ENCODE results near the gene HAUS7.
A peak's percentile ranks its signal among the peaks of the same experiment; 100 is the strongest.

The HAUS7 gene

DNA sequence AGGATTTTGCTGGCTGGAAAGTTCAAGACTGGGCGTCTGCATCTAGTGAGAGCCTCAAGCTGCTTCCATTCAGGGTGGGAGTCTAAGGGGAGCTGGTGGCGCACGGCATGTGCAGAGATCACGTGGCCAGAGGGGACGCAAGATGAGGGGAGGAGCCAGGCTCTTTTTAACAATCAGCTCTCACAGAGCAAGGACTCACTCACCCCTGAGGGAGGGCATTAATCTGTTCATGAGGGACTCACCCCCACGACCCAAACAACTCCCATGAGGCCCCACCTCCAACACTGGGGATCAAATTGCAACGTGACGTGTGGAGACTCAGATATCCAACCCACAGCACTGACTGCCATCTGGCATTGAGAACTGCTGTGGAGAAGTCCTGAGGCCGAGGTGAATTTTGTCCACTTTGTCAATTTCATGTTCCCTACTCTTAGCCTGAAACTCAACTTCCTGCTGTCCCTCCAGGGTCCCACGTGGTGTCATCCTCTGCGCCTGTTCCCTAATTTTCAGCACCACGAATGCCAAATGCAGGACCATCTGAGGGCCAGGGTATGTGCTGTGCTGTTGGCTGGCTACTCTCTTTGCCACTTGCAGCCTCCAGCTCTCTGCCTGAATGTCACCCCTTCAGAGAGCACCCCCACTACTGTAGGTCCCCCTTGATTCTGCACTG, 53.5 kb downstream of the HAUS7 start:
- ChIA-PET CTCF (interaction anchor here (0.7 kb wide), 1 partner anchor 361 kb away, joined by 3 read pairs; no protein-coding TSS in a partner anchor), POLR2A (no interaction called here)
- TF ChIP-seq FOXM1 (IDR thresholded peaks at IDR 0.05; ENCODE audit: borderline replicate concordance) (no peak), L3MBTL2 (conservative IDR thresholded peaks at IDR 0.05) (0 out of 2 replicates have a peak, but pooled peaks have one; percentile 32)
- DNase-seq (ENCODE audit: extremely low spot score) = no peak

DNA sequence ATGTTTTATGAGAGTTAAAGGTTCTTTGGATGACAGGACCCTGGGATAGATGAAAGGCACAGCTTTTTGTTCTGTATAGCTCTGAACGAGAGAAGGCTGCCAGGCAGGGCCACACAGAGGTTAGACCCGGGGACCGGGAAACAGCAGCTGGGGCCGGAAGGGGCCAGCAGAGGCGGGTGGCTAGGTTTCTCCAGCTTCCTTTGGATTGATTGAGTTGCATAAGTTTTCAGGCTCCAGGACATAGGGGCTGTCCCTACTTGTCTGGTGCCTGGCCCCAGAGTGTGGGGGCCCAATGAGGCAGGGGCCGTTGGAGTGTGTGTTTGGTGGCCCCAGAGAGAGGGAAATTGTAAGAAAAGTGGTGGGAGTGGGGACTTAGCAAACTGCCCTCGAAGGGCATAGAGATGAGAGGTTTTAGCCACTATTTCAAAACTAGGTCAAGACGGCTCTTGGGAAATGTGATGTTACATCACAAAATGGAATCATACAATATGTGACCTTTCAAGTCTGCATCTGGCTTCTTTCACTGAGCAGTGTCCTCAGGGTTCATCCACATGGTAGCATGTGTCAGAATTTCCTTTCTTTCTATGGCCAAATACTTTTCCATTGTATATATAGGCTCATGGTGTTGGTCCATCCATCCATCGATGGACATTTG, 55.4 kb downstream of the HAUS7 start:
- no peak for DNase-seq (ENCODE audit: extremely low spot score)
- ChIA-PET POLR2A (no interaction called here), CTCF (interaction anchor here (0.7 to 0.9 kb wide), 2 partner anchors 19 to 46 kb away, joined by 3 read pairs; no protein-coding TSS in a partner anchor)
- TF ChIP-seq TARDBP (IDR thresholded peaks at IDR 0.05) (no peak), FOXM1 (IDR thresholded peaks at IDR 0.05; ENCODE audit: borderline replicate concordance) (no peak)

DNA sequence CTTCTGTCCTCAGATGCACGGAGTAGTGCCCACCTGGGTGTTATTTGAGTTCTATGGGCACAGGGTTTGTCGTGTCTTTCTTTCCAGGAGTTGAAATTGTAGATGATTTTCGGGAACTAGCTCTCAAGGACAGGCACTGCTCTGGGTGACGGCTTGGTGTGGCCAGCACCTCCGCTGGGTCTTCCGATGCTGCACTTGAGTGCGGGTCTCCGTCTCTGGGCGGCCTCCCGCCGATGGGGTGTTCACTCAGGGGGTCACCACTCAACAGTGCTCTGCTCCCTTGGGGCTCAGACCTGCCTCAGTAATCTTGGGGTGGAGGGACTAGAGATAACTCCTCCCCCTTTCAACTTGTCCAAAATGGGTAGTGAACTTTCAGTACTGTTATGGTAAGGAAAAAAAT, 56.6 kb downstream of the HAUS7 start:
- no peak for DNase-seq (ENCODE audit: extremely low spot score)
- TF ChIP-seq TARDBP (IDR thresholded peaks at IDR 0.05) (no peak), NFRKB (IDR thresholded peaks at IDR 0.05) (no peak), SUZ12 (IDR thresholded peaks at IDR 0.05) (no peak), ARNT (IDR thresholded peaks at IDR 0.05) (no peak), FOXK2 (IDR thresholded peaks at IDR 0.05) (no peak), ZNF384 (IDR thresholded peaks at IDR 0.05) (no peak), SP1 (IDR thresholded peaks at IDR 0.05) (no peak), CTBP1 (IDR thresholded peaks at IDR 0.05; ENCODE audit: borderline replicate concordance) (no peak), L3MBTL2 (conservative IDR thresholded peaks at IDR 0.05) (no peak)
- POLR2A ChIA-PET = no interaction called here
- CTCF ChIA-PET = interaction anchor here (0.9 kb wide), 1 partner anchor 20 kb away, joined by 3 read pairs; no protein-coding TSS in a partner anchor

DNA sequence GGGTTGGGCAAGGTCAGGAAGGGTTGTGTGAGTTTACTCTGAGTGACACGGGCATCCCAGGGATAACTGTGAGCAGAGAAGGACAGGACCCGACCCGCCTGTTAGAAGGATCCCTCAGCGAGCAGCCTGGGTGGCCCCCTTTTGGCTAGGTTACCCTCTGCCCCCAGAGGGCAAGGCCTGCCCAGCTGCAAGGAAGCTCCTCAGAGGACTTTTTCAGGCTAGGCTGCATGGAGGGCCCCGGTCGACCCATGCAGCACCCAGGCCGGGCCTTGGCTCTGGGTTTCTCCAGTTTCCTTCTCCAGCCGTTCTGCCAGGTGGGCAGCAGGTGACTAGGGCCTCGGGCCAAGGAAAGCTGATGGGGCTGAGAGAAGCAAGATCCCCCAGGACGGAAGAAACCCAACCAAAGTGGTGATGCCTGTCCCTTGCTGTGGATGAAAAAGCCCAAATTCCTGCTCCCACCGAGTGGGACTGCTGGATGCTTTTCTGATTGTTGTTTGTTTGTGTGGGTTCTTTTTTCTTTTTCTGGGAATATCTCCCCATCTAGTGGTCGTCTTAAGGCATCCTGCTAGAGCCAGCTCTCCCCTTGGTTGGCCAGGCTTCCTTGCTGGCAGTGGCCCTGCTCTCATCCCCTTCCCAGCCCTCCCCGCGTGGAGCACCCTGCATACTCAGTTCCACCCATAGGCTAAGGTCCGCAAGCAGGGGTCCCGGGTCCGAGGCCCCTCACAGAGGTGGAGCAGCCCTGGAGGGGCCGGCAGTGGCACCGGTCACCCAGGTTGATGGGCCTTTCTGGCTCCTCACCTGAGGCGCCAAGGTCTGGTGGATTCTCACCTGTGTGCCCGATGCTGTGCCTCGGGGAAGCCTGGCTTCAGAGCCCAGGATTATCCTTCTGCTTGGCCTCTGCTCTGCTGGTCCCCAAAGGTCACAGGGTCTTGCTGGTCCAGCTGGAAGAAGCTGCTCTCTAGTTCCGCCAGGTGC, 57.3 kb downstream of the HAUS7 start:
- no peak for DNase-seq (ENCODE audit: extremely low spot score)
- ChIA-PET POLR2A (no interaction called here), CTCF (no interaction called here)
- TF ChIP-seq ARNT (IDR thresholded peaks at IDR 0.05) (no peak), CTBP1 (IDR thresholded peaks at IDR 0.05; ENCODE audit: borderline replicate concordance) (no peak), ZNF384 (IDR thresholded peaks at IDR 0.05) (no peak), FOXM1 (IDR thresholded peaks at IDR 0.05; ENCODE audit: borderline replicate concordance) (no peak), FOXA1 (IDR thresholded peaks at IDR 0.05) (no peak), SUZ12 (IDR thresholded peaks at IDR 0.05) (no peak), NFRKB (IDR thresholded peaks at IDR 0.05) (no peak), L3MBTL2 (conservative IDR thresholded peaks at IDR 0.05) (no peak), TARDBP (IDR thresholded peaks at IDR 0.05) (no peak), BHLHE40 (IDR thresholded peaks at IDR 0.05; ENCODE audit: borderline replicate concordance) (no peak), LEF1 (IDR thresholded peaks at IDR 0.05; ENCODE audit: borderline replicate concordance) (no peak), HDGF (IDR thresholded peaks at IDR 0.05; ENCODE audit: borderline replicate concordance) (no peak)
- TF ChIP-seq, protein P1, sequence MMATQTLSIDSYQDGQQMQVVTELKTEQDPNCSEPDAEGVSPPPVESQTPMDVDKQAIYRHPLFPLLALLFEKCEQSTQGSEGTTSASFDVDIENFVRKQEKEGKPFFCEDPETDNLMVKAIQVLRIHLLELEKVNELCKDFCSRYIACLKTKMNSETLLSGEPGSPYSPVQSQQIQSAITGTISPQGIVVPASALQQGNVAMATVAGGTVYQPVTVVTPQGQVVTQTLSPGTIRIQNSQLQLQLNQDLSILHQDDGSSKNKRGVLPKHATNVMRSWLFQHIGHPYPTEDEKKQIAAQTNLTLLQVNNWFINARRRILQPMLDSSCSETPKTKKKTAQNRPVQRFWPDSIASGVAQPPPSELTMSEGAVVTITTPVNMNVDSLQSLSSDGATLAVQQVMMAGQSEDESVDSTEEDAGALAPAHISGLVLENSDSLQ (IDR thresholded peaks at IDR 0.05) = no peak

DNA sequence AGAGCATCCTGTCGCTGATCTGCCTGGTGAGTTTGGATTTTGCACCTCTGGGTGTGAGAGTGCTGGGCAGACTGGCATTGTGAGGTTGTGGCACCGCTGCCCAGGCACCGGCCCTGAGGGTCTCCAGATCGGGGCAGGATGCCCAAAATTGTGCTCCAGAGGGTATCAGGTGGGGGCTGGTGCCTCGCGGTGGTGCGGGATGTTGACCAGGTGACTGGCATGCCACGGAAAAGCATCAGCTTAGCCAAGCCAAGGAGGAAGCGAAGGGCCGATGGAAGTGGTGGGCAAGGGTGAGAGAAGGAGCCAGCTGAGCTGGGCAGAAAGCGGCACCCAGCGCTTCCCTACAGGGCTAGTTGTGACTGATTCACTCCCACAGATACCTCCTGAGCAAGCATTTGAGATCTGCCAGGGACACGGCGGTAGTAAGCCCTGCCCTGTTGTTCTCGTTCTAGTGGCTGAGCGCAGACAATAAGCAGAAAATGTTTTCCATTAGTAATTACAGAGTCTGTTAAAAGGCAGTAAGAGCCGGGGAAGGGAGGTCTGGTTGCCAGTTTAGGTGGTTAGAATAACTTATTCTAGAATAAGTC, 58.3 kb downstream of the HAUS7 start:
- ChIA-PET POLR2A (no interaction called here), CTCF (no interaction called here)
- no peak for DNase-seq (ENCODE audit: extremely low spot score)
- TF ChIP-seq, protein P1 (IDR thresholded peaks at IDR 0.05) = no peak
- TF ChIP-seq ARNT (IDR thresholded peaks at IDR 0.05) = no peak
- TF ChIP-seq L3MBTL2 (conservative IDR thresholded peaks at IDR 0.05) = no peak
- TF ChIP-seq FOXA1 (IDR thresholded peaks at IDR 0.05) = no peak

DNA sequence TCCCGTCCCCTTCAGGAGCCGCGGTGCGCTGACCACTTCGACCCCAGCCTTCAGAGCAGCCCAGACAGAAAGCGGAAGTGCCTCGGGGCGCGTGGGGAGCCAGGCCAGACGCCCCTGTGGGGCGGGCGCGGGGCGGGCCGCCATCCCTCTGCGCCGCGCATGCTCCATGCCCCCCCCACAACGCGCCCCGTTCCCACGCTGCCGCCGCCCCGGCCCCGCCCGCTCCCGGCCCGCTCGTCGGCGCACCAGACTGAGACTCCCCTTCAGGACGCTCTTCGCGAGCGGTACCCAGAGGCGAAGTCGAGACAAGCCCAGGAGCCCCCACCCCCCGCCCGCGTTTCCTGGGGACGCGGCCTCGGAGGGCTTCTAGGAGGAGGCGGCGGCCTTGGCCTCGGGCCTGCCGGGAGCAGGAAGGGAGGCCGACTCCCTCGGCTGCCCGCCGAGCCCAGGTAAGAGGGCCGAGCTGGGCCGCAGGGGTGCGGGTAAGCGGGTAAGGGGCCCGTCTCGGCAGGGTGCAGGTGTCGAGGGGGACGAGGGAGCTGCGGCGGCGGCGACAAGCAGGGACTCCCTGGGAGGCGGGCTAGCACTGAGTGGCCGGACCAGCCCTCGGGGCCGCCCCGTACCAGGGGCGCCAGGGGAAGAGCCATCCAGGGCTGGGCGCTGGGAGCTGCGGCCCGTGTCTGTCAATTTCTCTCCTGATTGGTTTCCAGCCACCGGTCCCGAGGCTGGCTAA, 59.0 kb downstream of the HAUS7 start, which contains the start of gene ZFP92:
ZFP92 (plus strand) TSS at position 218 of the 733 bp plus-strand sequence. CDS start 6,851 bp downstream, outside the sequence.
- ChIA-PET CTCF (no interaction called here), POLR2A (no interaction called here)
- DNase-seq (ENCODE audit: extremely low spot score) = no peak
- no peak for TF ChIP-seq TARDBP (IDR thresholded peaks at IDR 0.05)
- no peak for TF ChIP-seq FOXM1 (IDR thresholded peaks at IDR 0.05; ENCODE audit: borderline replicate concordance)
- no peak for TF ChIP-seq ARNT (IDR thresholded peaks at IDR 0.05)
- TF ChIP-seq SP1 (IDR thresholded peaks at IDR 0.05) = no peak
- no peak for TF ChIP-seq L3MBTL2 (conservative IDR thresholded peaks at IDR 0.05)
- TF ChIP-seq LEF1 (IDR thresholded peaks at IDR 0.05; ENCODE audit: borderline replicate concordance) = no peak
- TF ChIP-seq ELF4 (IDR thresholded peaks at IDR 0.05) = no peak
- TF ChIP-seq ZNF384 (IDR thresholded peaks at IDR 0.05) = no peak
- no peak for TF ChIP-seq FOXK2 (IDR thresholded peaks at IDR 0.05)
- TF ChIP-seq SUZ12 (IDR thresholded peaks at IDR 0.05) = no peak
- TF ChIP-seq CTBP1 (IDR thresholded peaks at IDR 0.05; ENCODE audit: borderline replicate concordance) = no peak
- no peak for TF ChIP-seq NFRKB (IDR thresholded peaks at IDR 0.05)
- TF ChIP-seq BHLHE40 (IDR thresholded peaks at IDR 0.05; ENCODE audit: borderline replicate concordance) = no peak
- TF ChIP-seq, protein P1 (IDR thresholded peaks at IDR 0.05) = no peak
- no peak for TF ChIP-seq HDGF (IDR thresholded peaks at IDR 0.05; ENCODE audit: borderline replicate concordance)

Data from HEK293T (cell line).